ENCODE results near the gene CAPN2.

The CAPN2 gene

GRCh38 chr1:223683586-223684487 lies 28.5 kb upstream of the CAPN2 start:
- peak; percentile 87 for ATAC-seq
- TF ChIP-seq GLIS3 (CRISPR knock-in tag; IDR thresholded peaks at IDR 0.05) (no peak), TOX (CRISPR knock-in tag; IDR thresholded peaks at IDR 0.05; ENCODE audit: borderline replicate concordance) (no peak), RARB (CRISPR knock-in tag; IDR thresholded peaks at IDR 0.05) (no peak), ISL1 (CRISPR knock-in tag; IDR thresholded peaks at IDR 0.05) (no peak), ZFP3 (CRISPR knock-in tag; IDR thresholded peaks at IDR 0.05) (no peak), ARNTL (CRISPR knock-in tag; IDR thresholded peaks at IDR 0.05; ENCODE audit: borderline replicate concordance, low read depth) (no peak), ZNF70 (CRISPR knock-in tag; IDR thresholded peaks at IDR 0.05) (no peak), TCF4 (CRISPR knock-in tag; IDR thresholded peaks at IDR 0.05; ENCODE audit: borderline replicate concordance) (no peak), ZNF8 (CRISPR knock-in tag; IDR thresholded peaks at IDR 0.05) (no peak), OSR1 (CRISPR knock-in tag; IDR thresholded peaks at IDR 0.05) (no peak), ESRRG (CRISPR knock-in tag; IDR thresholded peaks at IDR 0.05) (no peak), CSDC2 (CRISPR knock-in tag; IDR thresholded peaks at IDR 0.05) (no peak), ZNF565 (CRISPR knock-in tag; conservative IDR thresholded peaks at IDR 0.05; ENCODE audit: low read depth) (no peak), CREB5 (CRISPR knock-in tag; IDR thresholded peaks at IDR 0.05; ENCODE audit: low read depth) (no peak), ZC3H10 (CRISPR knock-in tag; IDR thresholded peaks at IDR 0.05) (no peak), BACH2 (CRISPR knock-in tag; IDR thresholded peaks at IDR 0.05; ENCODE audit: borderline replicate concordance) (no peak), POU6F1 (CRISPR knock-in tag; IDR thresholded peaks at IDR 0.05; ENCODE audit: borderline replicate concordance, low read depth) (no peak), SNAI2 (CRISPR knock-in tag; IDR thresholded peaks at IDR 0.05) (no peak)
- TF ChIP-seq, protein P1, sequence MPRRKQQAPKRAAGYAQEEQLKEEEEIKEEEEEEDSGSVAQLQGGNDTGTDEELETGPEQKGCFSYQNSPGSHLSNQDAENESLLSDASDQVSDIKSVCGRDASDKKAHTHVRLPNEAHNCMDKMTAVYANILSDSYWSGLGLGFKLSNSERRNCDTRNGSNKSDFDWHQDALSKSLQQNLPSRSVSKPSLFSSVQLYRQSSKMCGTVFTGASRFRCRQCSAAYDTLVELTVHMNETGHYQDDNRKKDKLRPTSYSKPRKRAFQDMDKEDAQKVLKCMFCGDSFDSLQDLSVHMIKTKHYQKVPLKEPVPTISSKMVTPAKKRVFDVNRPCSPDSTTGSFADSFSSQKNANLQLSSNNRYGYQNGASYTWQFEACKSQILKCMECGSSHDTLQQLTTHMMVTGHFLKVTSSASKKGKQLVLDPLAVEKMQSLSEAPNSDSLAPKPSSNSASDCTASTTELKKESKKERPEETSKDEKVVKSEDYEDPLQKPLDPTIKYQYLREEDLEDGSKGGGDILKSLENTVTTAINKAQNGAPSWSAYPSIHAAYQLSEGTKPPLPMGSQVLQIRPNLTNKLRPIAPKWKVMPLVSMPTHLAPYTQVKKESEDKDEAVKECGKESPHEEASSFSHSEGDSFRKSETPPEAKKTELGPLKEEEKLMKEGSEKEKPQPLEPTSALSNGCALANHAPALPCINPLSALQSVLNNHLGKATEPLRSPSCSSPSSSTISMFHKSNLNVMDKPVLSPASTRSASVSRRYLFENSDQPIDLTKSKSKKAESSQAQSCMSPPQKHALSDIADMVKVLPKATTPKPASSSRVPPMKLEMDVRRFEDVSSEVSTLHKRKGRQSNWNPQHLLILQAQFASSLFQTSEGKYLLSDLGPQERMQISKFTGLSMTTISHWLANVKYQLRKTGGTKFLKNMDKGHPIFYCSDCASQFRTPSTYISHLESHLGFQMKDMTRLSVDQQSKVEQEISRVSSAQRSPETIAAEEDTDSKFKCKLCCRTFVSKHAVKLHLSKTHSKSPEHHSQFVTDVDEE (CRISPR knock-in tag; IDR thresholded peaks at IDR 0.05): no peak

DNA sequence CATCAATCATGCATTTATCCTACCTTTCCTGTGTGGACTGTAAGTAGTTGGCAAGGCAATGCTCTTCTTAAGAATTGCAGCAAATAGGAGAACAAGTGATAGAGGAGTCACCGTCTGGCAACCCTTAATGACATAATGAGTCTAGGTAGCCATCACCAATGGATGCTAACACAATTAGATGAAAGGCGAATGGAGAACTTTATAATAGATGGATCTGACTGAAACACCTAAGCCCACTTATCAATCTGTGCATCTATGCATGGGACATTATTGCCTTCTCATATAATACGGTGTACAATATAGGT lies 27.9 kb upstream of the CAPN2 start:
- ATAC-seq: no peak
- TF ChIP-seq TCF4 (CRISPR knock-in tag; IDR thresholded peaks at IDR 0.05; ENCODE audit: borderline replicate concordance) (no peak), OSR1 (CRISPR knock-in tag; IDR thresholded peaks at IDR 0.05) (no peak), SNAI2 (CRISPR knock-in tag; IDR thresholded peaks at IDR 0.05) (no peak), CREB5 (CRISPR knock-in tag; IDR thresholded peaks at IDR 0.05; ENCODE audit: low read depth) (no peak), TOX (CRISPR knock-in tag; IDR thresholded peaks at IDR 0.05; ENCODE audit: borderline replicate concordance) (no peak), ZC3H10 (CRISPR knock-in tag; IDR thresholded peaks at IDR 0.05) (no peak), ZFP30 (CRISPR knock-in tag; IDR thresholded peaks at IDR 0.05) (no peak)
- TF ChIP-seq, protein P2, sequence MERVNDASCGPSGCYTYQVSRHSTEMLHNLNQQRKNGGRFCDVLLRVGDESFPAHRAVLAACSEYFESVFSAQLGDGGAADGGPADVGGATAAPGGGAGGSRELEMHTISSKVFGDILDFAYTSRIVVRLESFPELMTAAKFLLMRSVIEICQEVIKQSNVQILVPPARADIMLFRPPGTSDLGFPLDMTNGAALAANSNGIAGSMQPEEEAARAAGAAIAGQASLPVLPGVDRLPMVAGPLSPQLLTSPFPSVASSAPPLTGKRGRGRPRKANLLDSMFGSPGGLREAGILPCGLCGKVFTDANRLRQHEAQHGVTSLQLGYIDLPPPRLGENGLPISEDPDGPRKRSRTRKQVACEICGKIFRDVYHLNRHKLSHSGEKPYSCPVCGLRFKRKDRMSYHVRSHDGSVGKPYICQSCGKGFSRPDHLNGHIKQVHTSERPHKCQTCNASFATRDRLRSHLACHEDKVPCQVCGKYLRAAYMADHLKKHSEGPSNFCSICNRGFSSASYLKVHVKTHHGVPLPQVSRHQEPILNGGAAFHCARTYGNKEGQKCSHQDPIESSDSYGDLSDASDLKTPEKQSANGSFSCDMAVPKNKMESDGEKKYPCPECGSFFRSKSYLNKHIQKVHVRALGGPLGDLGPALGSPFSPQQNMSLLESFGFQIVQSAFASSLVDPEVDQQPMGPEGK (CRISPR knock-in tag; IDR thresholded peaks at IDR 0.05; ENCODE audit: borderline replicate concordance): no peak
- TF ChIP-seq, protein P1 (CRISPR knock-in tag; IDR thresholded peaks at IDR 0.05): no peak

Measured in SK-N-SH treated with all-trans-retinoic acid at 6 μM for 48 hours (cell line).